Ectodermal cell (in vitro differentiated cells): ENCODE measurements around the gene GPR35.

Source experiments
- H3K27ac ChIP-seq: 2 replicates; pipeline ENCODE4 v1.7.0; 2013; ENCODE audit warnings: mild to moderate bottlenecking, low read depth, low read length; ENCODE audit not compliant: insufficient read depth, poor library complexity, severe bottlenecking
- H3K27me3 ChIP-seq: 2 replicates; pipeline ENCODE4 v1.7.0; 2013; ENCODE audit warnings: mild to moderate bottlenecking, low read length; ENCODE audit not compliant: insufficient read depth, control insufficient read depth, poor library complexity, severe bottlenecking
- H3K36me3 ChIP-seq: one replicate; pipeline ENCODE4 v1.7.0; 2013; ENCODE audit warnings: low read length; ENCODE audit not compliant: control insufficient read depth, insufficient read depth
- H3K4me1 ChIP-seq: one replicate; pipeline ENCODE4 v1.7.0; 2013; ENCODE audit warnings: low read length; ENCODE audit not compliant: control insufficient read depth, insufficient read depth
- H3K4me3 ChIP-seq: 2 replicates; pipeline ENCODE4 v1.7.0; 2013; ENCODE audit warnings: low read depth, low read length, control low read depth; ENCODE audit not compliant: insufficient read depth
- H3K9me3 ChIP-seq: 2 replicates; pipeline ENCODE4 v1.7.0; 2013; ENCODE audit warnings: mild to moderate bottlenecking, low read length, moderate library complexity; ENCODE audit not compliant: control insufficient read depth
- WGBS, 2 experiments: methylation state at CpG; one replicate each; pipeline ENCODE4 v1.1.7; 2013; ENCODE audit warnings: missing lambda C conversion rate in 2 of 2; 5-methylcytosine and 5-hydroxymethylcytosine counted together

The GPR35 gene

GRCh38 chr2:240582781-240583180, 42.5 kb upstream of the GPR35 start:
- H3K9me3 ChIP-seq, result no peaks in the 10 kb centered on the region
- H3K27ac ChIP-seq, result no peak overlapping the region
- H3K4me1 ChIP-seq, result peaks cover 18% of the 10 kb centered on the region
- H3K36me3 ChIP-seq, result no peaks in the 10 kb centered on the region
- H3K27me3 ChIP-seq, result no peaks in the 10 kb centered on the region
- H3K4me3 ChIP-seq, result no peak overlapping the region
- 92 to 93% methylated on average over 3 of the region's 3 CpGs for WGBS, 2 experiments

GRCh38 chr2:240583774-240584173, 41.5 kb upstream of the GPR35 start:
- H3K36me3 ChIP-seq, result no peaks in the 10 kb centered on the region
- H3K4me1 ChIP-seq, result peaks cover 22% of the 10 kb centered on the region
- no peak overlapping the region for H3K4me3 ChIP-seq
- no peak overlapping the region for H3K27ac ChIP-seq
- H3K9me3 ChIP-seq, result no peaks in the 10 kb centered on the region
- no peaks in the 10 kb centered on the region for H3K27me3 ChIP-seq
- 95 to 96% methylated on average over 4 of the region's 4 CpGs for WGBS, 2 experiments

GRCh38 chr2:240584486-240585031, 40.7 kb upstream of the GPR35 start:
- Histone ChIP-seq H3K9me3 (no peaks in the 10 kb centered on the region), H3K27ac (no peak overlapping the region), H3K4me3 (peak overlapping the region; percentile 92), H3K36me3 (no peaks in the 10 kb centered on the region), H3K27me3 (no peaks in the 10 kb centered on the region), H3K4me1 (peaks cover 22% of the 10 kb centered on the region)
- 78 to 83% methylated on average over 4 of the region's 4 CpGs for WGBS, 2 experiments

DNA sequence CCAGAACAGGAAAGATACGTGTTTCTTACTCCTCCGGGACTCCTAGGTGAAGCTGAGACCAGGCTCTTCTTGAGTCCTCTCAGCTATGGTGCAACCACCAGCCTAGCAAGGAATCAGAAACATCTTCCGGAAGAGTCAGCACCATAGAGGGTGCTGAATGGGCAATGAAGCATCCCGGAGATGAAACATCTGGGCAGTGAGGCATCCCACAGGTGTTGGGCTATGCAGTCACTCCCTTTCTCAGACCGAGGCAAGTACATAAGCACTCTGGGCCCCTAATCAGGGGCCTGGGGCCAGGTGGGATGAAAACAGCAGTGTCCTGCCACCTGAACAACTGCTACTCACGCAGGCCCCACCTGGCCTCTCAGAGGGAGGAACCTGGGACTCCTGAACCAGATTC, 40.2 kb upstream of the GPR35 start:
- no peaks in the 10 kb centered on the region for H3K27me3 ChIP-seq
- no peak overlapping the region for H3K27ac ChIP-seq
- WGBS, 2 experiments, result 91 to 94% methylated on average over 6 of the region's 6 CpGs
- peak overlapping the region; percentile 92 for H3K4me3 ChIP-seq
- peaks cover 22% of the 10 kb centered on the region for H3K4me1 ChIP-seq
- H3K9me3 ChIP-seq, result no peaks in the 10 kb centered on the region
- no peaks in the 10 kb centered on the region for H3K36me3 ChIP-seq

- Histone ChIP-seq H3K36me3 (no peaks in the 10 kb centered on the region), H3K9me3 (no peaks in the 10 kb centered on the region), H3K27ac (no peak overlapping the region), H3K27me3 (no peaks in the 10 kb centered on the region), H3K4me1 (peaks cover 22% of the 10 kb centered on the region), H3K4me3 (peak overlapping the region; percentile 92)
- 5 to 8% methylated on average over 20 of the region's 20 CpGs for WGBS, 2 experiments
Observed at GRCh38 chr2:240585681-240586197, 39.5 kb upstream of the GPR35 start.

GRCh38 chr2:240586198-240586918, 38.9 kb upstream of the GPR35 start, which contains the start of gene CAPN10:
CAPN10 (plus strand) TSS chr2:240586734; CDS start chr2:240586912, 178 bp downstream.
- Histone ChIP-seq H3K27me3 (no peaks in the 10 kb centered on the region), H3K27ac (no peak within 1 kb of the TSS), H3K4me1 (peaks cover 22% of the 10 kb centered on the region), H3K36me3 (no peaks in the 10 kb centered on the region), H3K4me3 (peak within 1 kb of the TSS; percentile 92), H3K9me3 (no peaks in the 10 kb centered on the region)
- 0% methylated on average over 88 of the region's 88 CpGs for WGBS, 2 experiments

- Histone ChIP-seq H3K4me3 (peak overlapping the region; percentile 92), H3K4me1 (peaks cover 22% of the 10 kb centered on the region), H3K27me3 (no peaks in the 10 kb centered on the region), H3K27ac (no peak overlapping the region), H3K36me3 (peaks cover 5% of the 10 kb centered on the region), H3K9me3 (no peaks in the 10 kb centered on the region)
- WGBS, 2 experiments, result 4 to 5% methylated on average over 62 of the region's 62 CpGs
Observed at GRCh38 chr2:240586919-240587800, 38.1 kb upstream of the GPR35 start.

GRCh38 chr2:240588006-240588655, 37.1 kb upstream of the GPR35 start:
- no peak overlapping the region for H3K27ac ChIP-seq
- no peaks in the 10 kb centered on the region for H3K9me3 ChIP-seq
- WGBS, 2 experiments, result 88 to 91% methylated on average over 10 of the region's 10 CpGs
- peak overlapping the region; percentile 92 for H3K4me3 ChIP-seq
- no peaks in the 10 kb centered on the region for H3K27me3 ChIP-seq
- peaks cover 6% of the 10 kb centered on the region for H3K36me3 ChIP-seq
- peaks cover 22% of the 10 kb centered on the region for H3K4me1 ChIP-seq

DNA sequence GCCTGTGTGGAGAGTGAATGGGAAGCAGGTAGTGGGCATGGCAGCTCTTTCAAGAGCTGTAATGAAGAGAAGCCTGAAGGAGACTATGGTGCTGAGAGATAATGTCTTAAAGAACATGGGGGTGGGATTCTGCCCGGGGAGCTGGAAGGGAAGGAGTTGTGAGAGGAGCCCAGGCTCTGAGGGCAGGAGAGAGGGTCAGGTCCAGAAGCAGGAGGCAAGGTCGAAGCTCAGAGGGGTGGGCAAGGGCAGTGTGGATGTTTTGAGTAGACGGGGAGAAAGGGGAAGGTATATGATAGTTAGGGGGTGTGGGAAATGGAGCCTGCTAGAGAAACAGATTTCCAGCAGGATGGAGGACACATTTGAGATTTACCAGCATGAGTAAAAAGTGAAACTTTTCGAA, 36.6 kb upstream of the GPR35 start:
- peaks cover 22% of the 10 kb centered on the region for H3K4me1 ChIP-seq
- H3K36me3 ChIP-seq, result peaks cover 6% of the 10 kb centered on the region

More for the DNA sequence above, 36.6 kb upstream of the GPR35 start:
- WGBS, 2 experiments, result 91% methylated on average over 4 of the region's 4 CpGs
- no peaks in the 10 kb centered on the region for H3K27me3 ChIP-seq
- no peak overlapping the region for H3K4me3 ChIP-seq
- H3K27ac ChIP-seq, result no peak overlapping the region
- no peaks in the 10 kb centered on the region for H3K9me3 ChIP-seq
